ENCODE results near the gene EPHA3.

- no peak for TF ChIP-seq POLR2A (IDR thresholded peaks at IDR 0.05)
- TF ChIP-seq CTCF (IDR thresholded peaks at IDR 0.05) = no peak
- no peak for TF ChIP-seq EP300 (IDR thresholded peaks at IDR 0.05)
These were observed 272.6 kb downstream of the EPHA3 start for GRCh38 chr3:89380016-89380415.

Measured in stomach (tissue), 4 donors.